SK-MEL-5 (cell line): ENCODE measurements around the gene SUN2. TPM values are rescaled to one million over a fixed set of nuclear protein-coding genes. Genes with fewer than 3 reads are reported as not detected.

Source experiments
- DNase-seq: peaks from one replicate; pipeline ENCODE4 v3.0.0-alpha.2; 2016; ENCODE audit warnings: low read depth, low spot score
- in situ Hi-C: cut with HindIII; loops from 2 replicates; pipeline ENCODE4 v1.10.0; 2016; ENCODE audit warnings: low sequenced_read_pairs, high pct_unique_total_duplicates, low pct_unique_long_range_greater_than_20kb
- total RNA-seq: library from RNA; depleted of rRNA; stranded (reverse); fragments of >200 nt; shearing (Covaris generic); gene quantifications from 2 replicates; pipeline ENCODE4 v1.2.3, GENCODE V29; 2014

Gene SUN2
- total RNA-seq, 1 experiment from 2014 or later: 30.7 TPM

DNA sequence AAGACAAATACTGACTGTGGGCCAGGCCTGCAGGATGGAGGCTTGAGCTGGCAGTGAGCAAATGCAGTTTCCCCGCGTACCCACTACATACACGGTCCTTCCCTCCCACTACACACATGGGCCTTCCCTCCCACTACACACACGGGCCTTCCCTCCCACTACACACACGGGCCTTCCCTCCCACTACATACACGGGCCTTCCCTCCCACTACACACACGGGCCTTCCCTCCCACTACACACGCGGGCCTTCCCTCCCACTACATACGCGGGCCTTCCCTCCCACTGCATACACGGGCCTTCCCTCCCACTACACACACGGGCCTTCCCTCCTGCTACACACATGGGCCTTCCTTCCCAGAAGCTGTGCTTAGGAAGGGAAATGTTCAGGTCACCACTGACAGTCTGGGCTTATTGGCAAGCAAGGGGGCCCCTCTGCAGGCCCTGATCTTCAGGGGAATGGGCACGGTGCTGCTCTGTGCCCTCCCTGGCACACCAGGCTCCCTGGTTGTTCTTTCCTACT lies 27.4 kb upstream of the SUN2 start:
- in situ Hi-C loops: no loop called here
- DNase-seq: no peak

DNA sequence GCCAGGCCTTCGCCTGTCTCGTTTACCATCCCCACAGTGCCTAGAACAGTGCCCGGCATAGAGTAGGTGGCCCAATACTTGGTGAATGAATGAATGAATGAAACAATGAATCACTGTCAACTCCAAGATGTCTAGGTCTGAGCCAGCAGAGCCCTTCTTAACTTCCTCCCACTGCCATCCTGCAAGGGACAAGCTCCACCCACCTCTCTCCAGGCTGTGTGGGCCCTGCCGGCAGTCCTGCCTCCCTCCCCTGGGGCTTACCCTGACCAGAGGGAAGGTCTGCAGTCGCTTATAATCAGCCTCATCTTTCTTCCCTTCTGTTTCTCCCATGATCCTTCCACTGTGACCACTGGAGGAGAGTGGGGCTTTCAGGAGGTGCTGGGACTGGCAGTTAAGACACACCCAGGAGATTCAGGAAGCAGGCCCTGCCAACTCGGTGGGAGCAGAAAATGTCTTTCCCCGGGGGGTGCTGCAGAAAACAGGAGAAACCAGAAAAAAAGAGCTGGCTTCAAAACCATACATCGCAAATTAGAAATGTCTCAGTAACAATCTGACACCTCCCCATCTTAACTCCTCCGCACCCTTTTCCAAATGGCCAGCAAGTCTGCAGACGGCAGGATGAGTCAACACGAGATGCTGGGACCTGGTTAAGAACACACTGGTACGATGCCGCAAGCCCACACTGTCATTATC lies 26.8 kb upstream of the SUN2 start:
- no peak for DNase-seq
- in situ Hi-C loops: no loop called here

DNA sequence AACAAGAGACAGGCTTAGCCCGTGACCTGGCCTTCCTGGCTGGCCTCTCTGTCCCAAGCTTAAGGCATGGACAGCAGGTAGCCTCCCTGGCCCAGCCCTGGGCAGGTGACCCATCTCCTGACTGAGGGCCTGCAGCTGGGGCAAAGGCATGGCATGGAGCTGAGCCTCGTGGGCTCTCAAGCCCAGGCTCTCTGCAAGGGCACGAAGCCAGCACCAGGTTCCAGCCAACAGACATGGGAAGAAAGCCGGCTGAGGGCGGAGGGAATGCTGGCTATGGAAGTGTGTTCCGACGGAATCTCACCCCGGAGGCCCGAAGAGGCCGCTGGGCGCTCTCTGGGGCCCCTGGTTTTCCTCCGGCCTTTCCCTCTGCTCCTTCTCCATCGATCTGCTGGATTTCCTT lies 25.2 kb upstream of the SUN2 start:
- in situ Hi-C loops: no loop called here
- DNase-seq: no peak

DNA sequence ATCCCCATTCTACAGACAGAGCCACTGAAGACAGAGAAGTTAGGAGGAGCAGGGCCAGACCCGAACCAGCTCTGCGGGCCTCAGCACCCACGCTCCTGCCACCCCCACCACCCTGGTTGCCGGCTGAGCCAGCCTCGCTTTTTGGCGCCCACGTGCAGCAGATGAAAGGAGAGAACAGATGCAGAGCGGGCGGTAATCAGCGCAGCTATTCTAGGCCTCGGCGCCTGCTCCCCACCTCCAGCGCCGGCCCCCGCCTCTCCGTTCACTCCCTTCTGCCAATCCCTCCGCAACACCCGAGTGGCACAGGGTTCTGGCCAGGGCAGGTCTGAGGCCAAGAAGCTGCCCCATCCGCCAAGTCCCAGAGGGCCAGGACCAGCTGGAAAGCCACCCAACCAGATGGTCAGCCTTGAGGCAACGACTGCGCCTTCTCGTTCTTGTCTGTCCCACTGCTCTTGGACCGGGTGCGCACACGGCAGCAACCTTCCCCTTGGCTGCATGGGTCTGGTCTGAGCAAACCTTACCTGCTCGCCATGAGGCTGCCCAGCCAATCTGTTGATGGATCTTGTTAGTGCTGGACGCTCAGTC lies 21.4 kb upstream of the SUN2 start:
- in situ Hi-C loops: no loop called here

DNA sequence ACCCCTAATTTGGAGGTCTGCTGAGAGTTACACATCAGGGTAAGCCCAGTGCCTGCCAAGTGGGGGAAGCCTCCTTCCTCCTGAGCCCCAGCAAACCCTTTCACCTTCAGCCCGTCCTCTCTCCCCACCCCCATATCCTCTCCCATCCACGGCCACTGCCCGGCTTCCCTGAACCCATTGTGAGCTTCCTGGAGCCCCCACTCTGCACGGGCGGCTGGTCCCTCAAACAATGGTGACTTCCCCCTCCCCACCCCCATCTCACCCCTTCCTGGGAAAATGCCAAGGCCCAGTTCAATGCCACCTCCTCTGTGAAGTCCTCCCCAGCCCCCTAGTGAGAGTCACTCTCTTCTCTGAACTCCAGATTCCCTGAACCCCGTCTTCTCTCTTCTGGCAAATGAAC lies 20.3 kb upstream of the SUN2 start:
- in situ Hi-C loops: no loop called here
- DNase-seq: no peak

More for the DNA sequence above, 21.4 kb upstream of the SUN2 start:
- no peak for DNase-seq

DNA sequence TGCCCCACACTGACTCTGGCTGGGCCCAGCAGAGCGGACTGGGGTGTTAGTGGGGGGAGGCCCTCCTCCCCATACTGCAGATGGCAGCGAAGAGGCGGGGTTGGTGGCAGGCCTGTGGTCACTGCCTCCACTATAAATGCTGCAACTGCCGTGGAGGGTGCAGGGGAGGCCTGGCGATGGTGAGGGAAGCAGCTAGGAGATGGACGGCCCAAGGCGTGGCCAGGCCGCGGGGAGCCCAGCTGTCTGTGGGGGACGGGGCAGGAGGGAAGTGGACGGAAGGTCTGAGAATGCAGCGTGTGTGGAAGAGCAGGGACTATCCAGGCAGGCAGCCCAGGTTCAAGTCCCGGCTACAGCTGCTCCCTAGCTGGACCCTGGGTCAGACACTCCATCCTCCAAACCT lies 19.9 kb upstream of the SUN2 start:
- DNase-seq: no peak
- in situ Hi-C loops: no loop called here

DNA sequence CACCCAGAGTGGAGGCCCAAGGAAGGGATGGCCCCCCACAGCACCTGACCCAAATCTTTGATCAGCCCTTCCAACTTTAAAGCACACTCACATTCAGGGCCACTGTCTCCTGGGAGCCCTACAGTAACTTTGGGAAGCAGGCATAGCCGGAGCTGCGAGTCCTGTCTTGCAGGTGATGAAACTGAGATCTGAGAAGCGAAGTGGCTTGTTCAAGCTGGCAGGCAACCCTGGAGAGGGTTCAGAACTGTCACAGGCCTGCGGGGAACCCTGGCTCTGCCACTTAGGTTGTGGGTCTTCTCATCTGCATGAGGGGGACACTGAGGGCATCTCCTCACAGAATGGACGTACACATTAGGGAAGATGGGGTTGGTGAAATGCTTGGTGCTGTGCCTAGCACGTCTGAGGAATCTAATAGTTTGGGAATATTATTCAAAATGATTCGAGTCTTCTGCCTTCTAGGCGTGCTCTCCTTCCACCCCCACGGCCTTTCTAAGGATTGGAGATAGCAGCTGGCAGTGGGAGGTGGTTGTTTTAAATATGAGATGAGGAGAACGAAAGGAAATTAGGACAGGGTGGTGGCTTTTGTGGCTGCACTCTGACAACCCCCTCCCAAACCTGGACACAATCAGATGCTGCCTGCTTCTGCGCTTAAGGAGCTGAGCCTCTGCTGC lies 18.8 kb upstream of the SUN2 start:
- in situ Hi-C loops: no loop called here
- no peak for DNase-seq

DNA sequence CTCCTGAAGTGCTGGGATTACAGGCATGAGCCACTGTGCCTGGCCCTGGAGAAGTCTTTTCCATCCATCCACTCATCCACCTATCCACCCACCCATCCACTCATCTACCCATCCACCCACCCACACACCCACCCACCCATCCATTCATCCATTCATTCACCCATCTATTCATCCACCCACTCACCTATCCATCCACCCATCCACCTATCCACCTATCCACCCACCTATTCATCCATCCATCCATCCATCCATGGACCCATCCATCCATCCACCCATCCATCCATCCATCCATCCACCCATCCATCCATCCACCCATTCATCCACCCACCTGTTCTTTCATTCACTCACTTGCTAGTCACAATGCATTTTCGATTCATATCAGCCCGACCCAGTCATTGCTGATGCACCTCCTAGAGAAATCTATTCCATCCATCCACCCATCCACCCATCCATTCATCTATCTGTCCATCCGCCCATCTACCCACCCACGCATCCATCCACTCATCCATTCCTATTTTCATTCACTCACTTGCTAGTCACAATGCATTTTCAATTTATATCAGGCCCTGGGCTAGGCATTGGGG lies 17.7 kb upstream of the SUN2 start:
- in situ Hi-C loops: no loop called here
- DNase-seq: no peak

DNA sequence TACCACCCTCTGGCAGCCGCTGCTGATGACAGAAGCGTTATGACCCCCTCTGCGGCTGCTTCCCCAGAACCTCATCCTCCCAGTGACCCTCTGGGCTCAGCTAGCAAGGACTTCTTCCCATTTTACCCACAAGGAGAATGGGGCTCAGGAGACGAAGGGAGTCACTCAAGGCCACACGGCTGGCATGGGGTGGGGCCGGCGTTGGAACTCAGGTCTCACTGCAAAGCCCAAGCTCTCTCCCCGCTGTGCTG lies 16.8 kb upstream of the SUN2 start:
- no peak for DNase-seq
- in situ Hi-C loops: no loop called here

DNA sequence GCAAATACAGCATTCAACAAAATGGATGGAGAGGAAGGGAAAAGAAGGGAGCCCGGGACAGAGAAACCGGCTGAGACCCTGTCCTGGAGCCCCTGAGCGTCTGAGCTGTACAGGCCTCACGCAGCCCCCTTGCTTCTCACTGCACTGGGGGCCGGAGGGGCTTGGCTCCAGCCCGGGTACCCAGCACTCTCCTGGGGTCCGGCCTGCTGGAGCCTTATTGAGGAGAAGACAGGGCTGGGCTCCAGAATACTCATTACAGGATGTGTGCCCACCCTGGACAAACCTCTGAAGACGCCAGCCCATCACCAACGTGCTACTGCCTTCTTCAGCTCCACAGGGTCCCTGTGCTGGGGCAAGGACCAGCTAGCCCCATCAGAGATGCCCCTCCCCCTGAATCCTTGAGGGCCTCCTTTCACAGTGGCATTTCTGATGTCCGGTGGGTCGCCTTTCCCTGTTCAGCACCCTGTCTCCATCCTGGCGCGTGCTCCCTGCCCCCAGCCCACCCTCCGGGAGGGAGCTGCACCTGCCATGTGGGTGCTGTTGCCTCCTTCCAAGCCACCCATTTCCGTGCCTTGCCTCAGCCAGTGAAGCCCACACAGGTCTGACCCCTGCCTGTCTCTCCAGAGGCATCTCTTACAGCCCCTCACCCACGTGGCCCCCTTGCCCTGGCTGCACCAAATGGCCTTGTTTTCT lies 14.6 kb upstream of the SUN2 start:
- in situ Hi-C loops: no loop called here
- no peak for DNase-seq

DNA sequence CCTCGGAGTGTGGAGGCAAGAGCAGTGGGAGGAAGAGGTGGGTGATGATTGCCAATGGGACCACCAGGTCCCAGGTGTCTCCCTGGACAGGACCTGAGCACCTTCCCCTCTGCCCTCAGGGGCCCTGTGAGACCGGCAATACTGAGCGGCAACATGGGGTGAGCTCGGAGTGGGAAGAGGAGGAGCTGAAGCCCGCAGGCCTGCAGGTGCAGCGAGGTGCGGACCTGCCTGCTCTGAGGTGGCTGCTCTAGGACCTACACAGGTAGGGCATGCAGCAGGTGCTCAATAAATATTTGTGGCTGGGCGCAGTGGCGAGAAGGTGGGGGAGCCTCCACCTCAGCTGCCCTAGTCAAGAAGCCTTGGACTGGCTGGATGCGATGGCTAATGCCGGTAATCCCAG lies 12.2 kb upstream of the SUN2 start:
- DNase-seq: no peak
- in situ Hi-C loops: no loop called here

DNA sequence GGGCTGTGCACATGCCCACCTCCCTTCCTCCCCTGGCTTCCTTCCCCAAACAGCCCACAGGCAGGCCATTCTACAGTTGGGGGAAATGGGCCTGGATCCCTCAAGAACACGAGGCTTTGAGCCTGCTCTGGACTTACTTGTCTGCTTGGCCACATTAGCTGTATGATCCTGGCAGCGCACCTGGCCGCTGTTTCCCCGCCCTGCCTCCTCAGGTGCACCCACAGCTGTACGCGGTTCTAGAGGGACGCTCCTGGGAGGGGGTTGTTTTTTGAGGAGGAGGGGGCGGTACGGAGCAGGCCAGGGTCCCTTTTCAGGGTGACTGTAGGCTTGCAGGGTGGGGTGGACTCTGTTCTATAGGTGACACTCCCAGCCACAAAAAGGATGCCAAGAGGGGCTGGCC lies 11.5 kb upstream of the SUN2 start:
- in situ Hi-C loops: no loop called here
- DNase-seq: no peak

DNA sequence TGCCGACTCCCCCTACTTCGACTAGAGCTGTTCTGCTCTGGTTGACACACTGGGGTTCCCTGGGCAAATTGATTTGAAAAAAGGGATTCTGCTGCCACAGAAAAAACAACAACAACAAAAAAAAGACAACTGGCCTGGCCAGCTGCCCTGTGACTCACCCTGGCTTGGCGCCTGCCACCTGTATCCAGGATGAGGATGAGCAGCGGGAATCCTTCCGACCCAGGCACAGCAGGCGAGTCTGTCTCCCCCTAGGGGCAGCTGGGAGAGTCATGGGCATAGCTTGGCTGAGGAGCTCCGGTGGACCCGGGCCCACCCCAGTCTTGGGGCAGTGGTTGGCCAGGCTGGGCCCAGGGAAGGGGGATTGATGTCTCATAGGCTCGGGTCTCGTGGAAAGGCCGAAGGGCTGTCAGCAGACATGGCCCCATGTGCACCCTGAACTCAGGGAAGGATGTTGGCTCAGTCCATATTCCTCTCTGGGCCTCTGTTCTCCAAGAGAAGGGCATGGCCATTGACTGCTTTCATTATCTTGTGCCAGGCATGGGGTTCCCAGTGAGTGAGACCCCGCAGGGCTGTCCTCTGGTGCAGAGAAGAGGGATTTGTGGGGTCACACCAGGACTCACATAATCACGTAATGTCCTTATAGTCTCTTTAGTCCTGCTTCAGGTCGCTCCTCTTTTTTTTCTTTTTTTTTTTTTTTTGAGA lies 10.4 kb upstream of the SUN2 start:
- in situ Hi-C loops: no loop called here
- peak; percentile 82 for DNase-seq

DNA sequence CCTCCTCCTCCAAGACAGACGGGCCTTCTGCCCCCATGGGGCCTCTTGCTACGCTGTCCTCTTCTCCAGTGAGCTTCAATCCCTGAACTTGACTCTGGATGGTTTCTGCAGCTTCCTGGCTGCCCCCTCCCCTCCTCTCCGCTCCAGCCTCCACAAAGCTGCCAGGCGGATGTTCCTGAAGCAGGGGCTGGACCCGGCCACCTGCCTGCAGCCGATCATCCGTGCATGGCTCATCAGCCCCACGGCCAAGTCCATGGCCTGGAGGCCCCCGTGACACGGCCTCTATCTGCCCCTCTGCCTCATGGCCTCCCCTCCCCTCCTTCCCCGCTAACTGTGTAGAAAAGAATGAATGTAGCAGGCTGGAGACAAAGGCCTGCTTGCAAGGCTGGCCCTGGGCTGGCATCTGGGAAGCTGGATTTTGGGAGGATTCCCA lies 6.8 kb upstream of the SUN2 start:
- in situ Hi-C loops: no loop called here
- DNase-seq: no peak

DNA sequence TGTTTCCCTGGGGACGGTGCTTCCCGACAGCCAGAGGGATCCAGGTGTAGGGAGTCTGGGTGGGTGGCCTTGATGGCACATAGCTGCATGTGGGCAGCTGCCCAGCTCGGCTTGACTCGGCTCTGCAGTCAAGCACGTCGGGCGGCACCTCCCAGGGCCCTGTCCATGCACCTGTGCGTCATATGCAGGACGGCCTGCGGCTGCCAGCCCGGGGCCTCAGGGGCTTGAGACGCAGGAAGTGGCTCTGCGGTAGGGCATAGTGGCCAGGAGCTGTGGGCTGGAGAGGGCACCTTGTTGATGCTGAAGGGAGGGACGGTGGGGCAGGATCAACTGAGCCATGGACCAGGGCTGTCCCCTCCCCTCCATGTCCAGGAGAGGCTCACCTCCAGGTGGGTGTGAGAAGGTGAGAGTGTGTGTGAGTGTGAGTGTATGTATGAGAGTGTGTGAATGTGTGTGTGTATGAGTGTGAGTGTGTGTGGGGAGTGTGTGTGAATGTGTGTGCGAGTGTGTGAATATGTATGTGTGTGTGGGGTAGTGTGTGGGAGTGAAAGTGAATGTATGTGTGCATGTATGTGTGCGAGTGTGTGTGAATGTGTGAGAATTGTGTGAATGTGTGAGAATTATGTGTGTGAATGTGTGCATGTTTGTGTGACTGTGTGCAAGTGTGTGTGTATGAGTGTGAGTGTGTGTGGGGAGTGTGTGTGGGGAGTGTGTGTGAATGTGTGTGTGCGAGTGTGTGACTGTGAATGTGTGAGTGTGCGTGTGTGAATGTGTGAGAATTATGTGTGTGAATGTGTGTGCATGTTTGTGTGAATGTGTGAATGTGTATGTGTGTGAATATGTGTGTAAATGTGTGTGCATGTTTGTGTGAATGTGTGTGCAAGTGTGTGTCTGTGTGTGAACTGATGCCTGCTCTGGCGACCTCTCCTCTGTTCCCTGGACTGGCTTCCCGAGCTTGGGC lies 5.7 kb upstream of the SUN2 start:
- in situ Hi-C loops: no loop called here
- DNase-seq: no peak

DNA sequence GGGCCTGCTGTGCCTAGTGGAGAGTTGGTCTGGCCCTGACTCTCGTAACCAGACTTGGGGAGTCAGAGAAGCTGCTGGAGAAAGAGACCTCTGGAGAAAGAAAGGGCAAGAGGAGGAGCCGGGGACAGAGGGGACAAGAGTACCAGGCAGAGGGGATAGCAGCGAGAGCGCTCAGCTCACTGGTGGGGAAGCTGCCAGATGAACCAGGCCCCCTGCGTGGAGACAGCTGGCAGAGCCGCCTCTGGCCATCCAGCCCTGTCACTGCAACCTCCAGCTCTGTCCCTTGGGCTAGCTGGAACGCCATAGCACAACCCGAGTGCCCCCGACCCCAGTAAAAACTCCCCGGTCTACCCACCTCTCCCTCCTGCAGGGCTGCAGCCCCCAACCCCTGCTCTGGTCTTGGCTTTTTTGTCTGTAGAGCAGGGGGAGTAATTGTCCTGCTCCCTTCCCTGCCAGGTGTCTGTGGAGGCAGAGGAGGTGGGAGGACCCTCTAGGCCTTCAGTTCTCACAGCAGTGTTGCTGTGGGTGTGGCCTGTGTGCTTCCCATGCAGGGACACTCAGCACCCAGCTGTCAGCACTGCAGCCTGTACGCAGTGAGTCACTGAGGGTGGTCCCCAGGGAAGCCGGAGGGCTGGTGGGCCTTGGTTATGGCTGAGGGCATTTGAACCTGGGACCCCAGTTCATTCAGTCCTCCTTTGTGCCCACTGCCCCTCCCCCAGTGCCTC lies 4.8 kb upstream of the SUN2 start:
- DNase-seq: no peak
- in situ Hi-C loops: no loop called here
